HG03139 (cell line): ENCODE data around the gene DNAI2.

ENCODE experiments used
- ATAC-seq: cut with Tn5 transposase; IDR thresholded peaks from one replicate; pipeline ENCODE4 v1.9.1; 2021; ENCODE audit not compliant: unreplicated experiment

DNAI2 gene

GRCh38 chr17:74359916-74360315 lies 85.9 kb downstream of the DNAI2 start:
- ATAC-seq, result no peak

- no peak for ATAC-seq
Observed at GRCh38 chr17:74360899-74361229, 86.8 kb downstream of the DNAI2 start.

DNA sequence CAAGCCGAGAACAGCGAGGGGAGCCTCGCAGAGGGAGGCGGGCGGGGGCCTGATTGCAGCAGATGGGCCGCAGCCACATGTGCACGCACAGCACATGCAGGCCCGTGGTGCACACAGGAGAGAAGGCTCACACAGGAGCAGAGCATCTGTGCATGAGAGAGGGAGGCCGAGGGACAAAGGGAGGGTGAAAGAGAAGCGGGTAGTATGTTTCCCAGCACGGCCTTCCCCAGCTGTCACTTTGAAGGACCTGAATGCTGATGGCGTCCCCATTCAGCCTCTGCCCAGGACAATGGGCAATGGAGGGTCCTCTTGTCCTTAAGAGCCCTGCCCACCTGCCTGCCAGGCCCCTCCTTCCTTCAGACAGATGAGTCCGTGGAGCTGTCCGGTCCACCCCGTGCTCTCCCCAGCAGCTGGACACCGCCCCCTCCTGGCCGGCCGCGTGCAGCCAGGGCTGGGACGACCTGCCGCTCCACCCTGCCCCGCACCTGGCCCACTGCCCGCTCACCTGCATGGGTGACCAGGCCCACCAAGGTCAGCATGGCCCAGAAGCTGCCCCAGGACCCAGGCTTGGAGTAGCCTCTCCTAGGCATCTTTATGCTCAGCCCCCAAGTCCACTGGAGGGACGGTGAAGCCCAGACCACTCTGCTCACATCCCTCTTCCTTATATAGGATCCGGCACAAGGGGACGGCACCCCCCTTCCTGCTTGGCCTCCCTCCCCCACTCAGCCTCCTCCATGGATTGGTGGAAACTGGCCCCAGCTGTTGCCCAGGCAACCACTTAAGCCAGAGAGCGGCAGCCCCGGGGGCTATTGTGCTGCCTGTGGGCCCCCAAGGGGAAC lies 87.4 kb downstream of the DNAI2 start, which contains the start of gene BTBD17:
BTBD17 (minus strand) TSS at position 639 of the 839 bp plus-strand sequence; CDS start at position 590, 49 bp downstream.
- ATAC-seq, result no peak

DNA sequence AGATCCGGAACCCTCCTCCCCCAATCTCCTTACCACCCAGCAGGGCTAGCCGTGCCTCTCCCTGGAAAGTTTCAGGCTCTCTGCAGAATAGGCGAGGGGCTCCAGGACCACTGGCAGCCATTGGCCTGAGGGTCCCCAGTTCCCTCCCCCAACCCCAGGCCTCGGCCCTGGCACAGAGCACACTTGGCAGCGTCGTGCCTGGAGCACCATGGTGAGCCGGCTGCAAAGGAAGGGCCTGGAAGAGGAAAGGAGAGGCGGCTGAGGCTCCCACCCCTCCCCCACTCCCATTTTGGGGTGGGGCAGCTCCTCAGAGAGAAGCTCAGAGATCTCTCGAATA lies 88.0 kb downstream of the DNAI2 start:
- no peak for ATAC-seq

DNA sequence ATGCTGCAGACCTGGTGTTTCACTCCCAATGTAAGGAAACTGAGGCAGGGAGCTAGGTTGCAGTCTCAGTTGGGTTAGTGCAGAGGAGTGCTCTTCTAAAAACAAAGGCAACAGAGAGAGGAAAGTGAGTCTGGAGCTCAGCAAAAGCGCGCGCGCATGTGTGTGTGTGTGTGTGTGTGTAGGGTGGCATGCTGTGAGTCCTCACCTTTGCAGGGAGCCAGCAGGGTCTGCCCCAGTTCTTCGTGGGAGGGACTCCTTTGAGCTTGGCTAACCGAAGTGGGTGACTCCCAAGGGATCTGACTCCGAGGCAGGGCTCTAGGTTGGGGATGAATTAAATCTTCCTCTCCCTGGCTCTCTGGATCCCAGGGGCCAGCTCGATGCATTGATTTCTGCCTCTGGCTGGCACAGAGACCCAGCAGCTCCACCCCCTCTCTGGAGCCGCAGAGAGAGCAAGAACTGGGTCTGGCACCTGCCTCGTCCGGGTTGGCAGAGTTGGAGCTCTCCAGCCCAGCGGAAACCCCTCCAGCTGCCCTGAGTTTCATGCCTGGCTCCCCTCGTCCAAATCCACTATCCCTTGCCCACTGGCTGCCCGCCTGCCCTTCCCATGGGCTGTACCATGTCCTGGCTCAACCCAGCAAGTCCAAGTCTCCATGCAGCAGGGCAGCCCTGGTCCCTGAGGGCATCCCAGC lies 88.9 kb downstream of the DNAI2 start:
- no peak for ATAC-seq
